HG02973 (cell line): ENCODE results near the gene MTSS2.

Source experiments
- ATAC-seq: cut with Tn5 transposase; IDR thresholded peaks from one replicate; pipeline ENCODE4 v1.9.1; 2021; ENCODE audit warnings: moderate library complexity; ENCODE audit not compliant: unreplicated experiment

Gene MTSS2

DNA sequence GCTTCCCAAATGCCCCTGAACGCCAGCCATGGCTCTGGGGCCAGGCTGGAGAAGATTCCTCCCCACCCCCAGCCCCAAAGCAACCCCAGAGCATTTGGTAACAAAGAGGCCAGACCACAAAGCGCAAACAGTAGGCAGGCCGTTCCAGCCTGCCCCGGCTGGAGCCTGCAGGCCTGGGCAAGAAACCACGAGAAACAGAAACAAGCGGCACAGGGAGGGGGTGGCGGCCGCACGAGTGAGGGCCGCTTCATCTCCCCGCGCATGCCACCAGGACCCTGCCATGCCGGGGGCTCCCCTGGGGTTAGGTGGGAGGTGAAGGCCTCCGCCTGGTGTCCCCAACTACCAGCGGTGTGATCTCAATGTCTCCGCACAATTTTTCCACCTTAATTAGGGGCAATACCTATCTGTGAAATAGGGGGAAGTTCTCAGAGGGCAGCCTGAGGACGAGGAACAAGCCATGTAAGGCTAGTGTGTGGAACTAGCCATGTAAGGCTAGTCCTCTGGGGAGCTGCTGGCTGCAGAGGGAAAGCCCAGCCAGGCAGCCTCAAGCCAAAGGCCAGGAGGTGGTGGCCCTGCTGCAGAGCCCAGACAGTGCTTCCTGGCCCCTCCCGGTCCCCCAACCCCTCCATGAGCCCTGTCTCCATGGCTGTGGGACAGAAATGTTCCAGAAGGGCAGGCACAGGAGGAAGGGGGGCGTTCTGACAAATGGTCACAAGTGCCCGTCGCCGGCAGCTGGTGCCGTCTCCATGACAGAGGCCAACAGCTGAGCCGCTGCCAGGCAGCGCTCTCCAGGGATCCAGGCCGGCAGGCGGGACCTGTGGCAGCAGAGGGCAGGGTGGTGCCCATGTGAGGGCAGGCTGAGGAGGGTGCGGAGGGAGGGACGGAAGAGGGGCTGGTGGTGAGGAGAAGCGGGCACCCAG lies 14.5 kb upstream of the MTSS2 start:
- no peak for ATAC-seq

DNA sequence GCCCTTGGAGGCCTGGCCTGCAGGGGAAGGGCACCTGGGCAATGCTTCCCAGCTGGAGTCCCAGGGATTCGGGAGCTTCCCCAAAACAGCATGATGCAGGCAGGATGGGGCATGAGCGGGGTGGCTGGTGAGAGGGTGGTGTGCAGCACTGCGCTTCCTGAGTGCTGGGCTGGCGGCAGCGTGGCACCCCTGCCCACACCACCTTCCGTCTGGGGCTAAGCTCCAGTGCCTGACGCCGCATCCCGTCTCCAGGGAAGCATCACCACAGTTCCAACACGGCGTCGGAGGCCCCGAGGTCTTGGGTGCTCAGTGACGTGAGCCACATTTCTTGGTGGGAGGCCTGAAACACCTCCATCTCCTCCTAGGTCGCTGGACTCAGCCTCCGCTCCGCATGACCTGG lies 13.8 kb upstream of the MTSS2 start:
- ATAC-seq: no peak

GRCh38 chr16:70698901-70699300 lies 13.0 kb upstream of the MTSS2 start:
- no peak for ATAC-seq

- ATAC-seq: no peak
Observed at GRCh38 chr16:70697594-70698170, 11.8 kb upstream of the MTSS2 start.

- no peak for ATAC-seq
Observed at GRCh38 chr16:70696952-70697593, 11.2 kb upstream of the MTSS2 start.

DNA sequence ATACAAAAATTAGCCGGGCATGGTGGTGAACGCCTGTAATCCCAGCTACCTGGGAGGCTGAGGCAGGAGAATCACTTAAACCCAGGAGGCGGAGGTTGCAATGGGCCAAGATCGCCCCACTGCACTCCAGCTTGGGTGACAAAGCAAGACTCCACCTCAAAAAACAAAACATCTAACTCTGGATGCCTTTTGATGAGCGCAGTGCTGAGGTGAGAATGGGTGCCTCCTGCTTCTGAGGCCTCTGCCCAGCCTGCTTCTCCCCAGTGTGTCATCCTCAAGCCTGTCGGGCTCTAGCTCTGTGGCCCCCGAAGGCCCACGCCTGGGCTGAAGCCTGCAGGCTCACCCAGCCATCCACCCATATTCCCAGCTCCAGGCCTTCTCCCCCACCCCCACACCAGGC lies 10.5 kb upstream of the MTSS2 start:
- no peak for ATAC-seq

GRCh38 chr16:70695331-70696070 lies 9.6 kb upstream of the MTSS2 start:
- no peak for ATAC-seq

DNA sequence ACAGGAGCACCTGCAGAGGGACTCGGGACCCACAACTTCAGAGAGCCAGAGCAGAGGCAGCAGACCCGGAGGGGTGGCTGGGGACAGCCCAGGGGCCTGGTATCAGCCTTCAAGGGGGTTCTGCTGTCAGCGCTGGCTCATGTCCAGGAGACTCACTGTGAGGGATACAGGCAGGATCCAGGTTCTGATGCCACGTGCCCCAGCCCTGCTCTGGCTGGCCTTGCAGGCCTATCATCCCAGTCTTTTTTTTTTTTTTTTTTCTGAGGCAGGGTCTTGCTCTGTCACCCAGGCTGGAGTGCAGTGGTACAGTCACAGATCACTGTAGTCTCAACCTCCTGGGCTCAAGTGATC lies 9.0 kb upstream of the MTSS2 start:
- ATAC-seq: no peak

DNA sequence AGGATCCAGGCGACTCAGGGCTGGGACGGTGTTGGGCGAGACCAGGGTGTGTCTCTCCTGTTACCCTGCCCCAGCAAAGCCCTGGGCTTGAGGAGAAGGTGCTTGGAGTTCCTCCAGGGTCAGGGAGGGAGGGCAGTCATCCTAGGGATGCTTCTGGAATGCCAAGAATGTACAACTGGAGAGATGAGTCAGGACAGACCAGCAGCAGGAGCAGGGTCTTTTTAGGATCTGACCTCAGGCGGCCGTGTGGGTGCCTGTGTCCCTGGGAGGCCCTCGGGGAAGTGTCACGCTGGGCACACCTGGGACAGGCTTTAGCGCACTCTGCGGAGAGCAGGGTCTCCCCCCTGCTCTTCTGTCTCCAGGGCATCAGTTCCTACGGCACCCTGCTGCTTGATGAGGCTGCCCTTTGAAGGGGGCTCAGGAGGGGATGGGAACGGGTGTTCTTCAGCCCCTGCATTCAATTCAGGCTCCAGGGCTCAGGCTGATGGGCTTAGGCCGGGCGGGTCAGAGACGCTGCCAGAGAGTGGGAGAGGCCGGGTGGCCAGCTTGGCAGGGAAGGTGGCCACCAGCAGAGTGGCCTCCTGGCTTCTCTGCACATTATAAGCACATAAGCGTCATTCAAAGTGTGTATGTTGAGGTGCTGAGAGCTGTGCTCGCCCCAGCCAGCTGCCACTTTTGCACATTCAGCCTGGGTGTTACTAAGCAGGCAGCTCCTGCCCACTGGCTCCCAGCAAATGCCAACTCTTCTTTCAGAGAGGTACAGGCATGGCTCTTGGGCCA lies 8.4 kb upstream of the MTSS2 start:
- no peak for ATAC-seq

- no peak for ATAC-seq
Observed at GRCh38 chr16:70692873-70693671, 7.2 kb upstream of the MTSS2 start.

GRCh38 chr16:70692130-70692872 lies 6.4 kb upstream of the MTSS2 start:
- ATAC-seq: no peak

- no peak for ATAC-seq
Observed at GRCh38 chr16:70691223-70692129, 5.6 kb upstream of the MTSS2 start.

GRCh38 chr16:70689970-70690891 lies 4.4 kb upstream of the MTSS2 start:
- no peak for ATAC-seq

GRCh38 chr16:70689035-70689969 lies 3.4 kb upstream of the MTSS2 start:
- no peak for ATAC-seq

GRCh38 chr16:70688246-70688742 lies 2.4 kb upstream of the MTSS2 start:
- no peak for ATAC-seq
